GM12878 (cell line): ENCODE data around the gene SMARCAL1. TPM values are rescaled to one million over a fixed set of nuclear protein-coding genes. Genes with fewer than 3 reads are reported as not detected.

ENCODE experiments used
- ATAC-seq: fragments of 200-7000 bp; cut with Tn5 transposase; 3 replicates; pipeline ENCODE4 v1.9.1; 2020; ENCODE audit warnings: mild to moderate bottlenecking, moderate library complexity
- BruUV-seq: library from RNA; stranded (reverse); fragments of 400-500 nt; replicated peaks from 2 replicates; lab custom pipeline; 2021; lab: Mats Ljungman, UMichigan
- CTCF ChIA-PET: fragments of 300-600 bp; sonication (Branson Sonifier 250); formaldehyde crosslinking; extraction: SDS; loops from one replicate; lab custom pipeline; 2021; ENCODE audit warnings: inconsistent platforms; lab: Yijun Ruan, JAX
- POLR2A ChIA-PET: fragments of 350-600 bp; formaldehyde crosslinking; extraction: SDS; loops from one replicate; lab custom pipeline; 2021; ENCODE audit warnings: inconsistent platforms; lab: Charles Lee
- RAD21 ChIA-PET: fragments of 300-600 bp; sonication (Branson Sonifier 250); formaldehyde crosslinking; loops from one replicate; lab custom pipeline; 2023; ENCODE audit warnings: antibody characterized with exemption; ENCODE audit not compliant: unreplicated experiment; lab: Charles Lee
- SMC1A ChIA-PET: fragments of 300-600 bp; sonication (Branson Sonifier 250); formaldehyde crosslinking; loops from one replicate; lab custom pipeline; 2023; ENCODE audit not compliant: unreplicated experiment, uncharacterized antibody; lab: Charles Lee
- DNase-seq: peaks from one replicate; pipeline ENCODE4 v3.0.0-alpha.2; 2011; ENCODE audit warnings: low read depth, low spot score
- FAIRE-seq: peaks from 3 replicates; lab custom pipeline; 2011; peaks lifted over from hg19 to GRCh38; lab: Jason Lieb, UNC
- H2AFZ ChIP-seq: 2 replicates; pipeline ENCODE4 v1.6.0; 2011; ENCODE audit warnings: low read depth, low read length, control low read depth; ENCODE audit not compliant: control insufficient read depth
- H3K27ac ChIP-seq: 2 replicates; pipeline ENCODE4 v1.5.1; 2011; ENCODE audit warnings: control low read depth; ENCODE audit not compliant: control insufficient read depth, insufficient read depth
- H3K27me3 ChIP-seq, 2 experiments: replicated peaks in 1 of 2; 2 replicates each; pipeline versions ENCODE4 v1.6.0 to v1.6.1; 2011; ENCODE audit warnings: low read length in 1 of 2; ENCODE audit not compliant: control insufficient read depth in 2 of 2, insufficient read depth in 2 of 2
- H3K36me3 ChIP-seq, 2 experiments: 2 replicates each; pipeline ENCODE4 v1.5.1; 2011; ENCODE audit warnings: low read length in 1 of 2; ENCODE audit not compliant: control insufficient read depth in 2 of 2, insufficient read depth in 2 of 2
- H3K4me1 ChIP-seq: 2 replicates; pipeline ENCODE4 v1.6.1; 2011; ENCODE audit warnings: mild to moderate bottlenecking, low read length, moderate library complexity, mixed read lengths; ENCODE audit not compliant: control insufficient read depth, insufficient read depth
- H3K4me2 ChIP-seq: 2 replicates; pipeline ENCODE4 v1.6.0; 2011; ENCODE audit warnings: control low read depth; ENCODE audit not compliant: control insufficient read depth, insufficient read depth
- H3K4me3 ChIP-seq: fragments of 200-600 bp; sonication (generic); 2 replicates; pipeline ENCODE4 v1.5.1; 2016
- H3K79me2 ChIP-seq: 2 replicates; pipeline ENCODE4 v1.6.0; 2011; ENCODE audit warnings: low read length; ENCODE audit not compliant: control insufficient read depth, insufficient read depth
- H3K9ac ChIP-seq: 2 replicates; pipeline ENCODE4 v1.8.0; 2011; ENCODE audit warnings: low read length, control low read depth, mixed read lengths; ENCODE audit not compliant: control insufficient read depth, insufficient read depth
- H3K9me3 ChIP-seq: replicated peaks from 3 replicates; pipeline ENCODE4 v1.5.1; 2011; ENCODE audit warnings: mild to moderate bottlenecking, low read length; ENCODE audit not compliant: control insufficient read depth, insufficient read depth
- H4K20me1 ChIP-seq: 2 replicates; pipeline ENCODE4 v1.6.0; 2011; ENCODE audit not compliant: control insufficient read depth, insufficient read depth
- BRCA1 ChIP-seq: IDR thresholded peaks from 2 replicates; pipeline ENCODE4 v1.6.1; 2011; ENCODE audit warnings: low read depth, low read length, improper control_type of control experiment
- CHD1 ChIP-seq: IDR thresholded peaks from 2 replicates; pipeline ENCODE4 v1.6.1; 2012; ENCODE audit warnings: low read depth, low read length, improper control_type of control experiment
- IKZF2 ChIP-seq, 2 experiments: fragments of 450-650 bp; IDR thresholded peaks; 2 replicates each; pipeline ENCODE4 v1.6.1; 2017; ENCODE audit warnings: mild to moderate bottlenecking in 2 of 2, moderate library complexity in 2 of 2
- KAT2A ChIP-seq: conservative IDR thresholded peaks from 2 replicates; pipeline ENCODE4 v1.6.1; 2011; ENCODE audit warnings: low read depth, low read length; ENCODE audit not compliant: control insufficient read depth
- MYB ChIP-seq: fragments of 150-350 bp; IDR thresholded peaks from 2 replicates; pipeline ENCODE4 v1.6.1; 2014; ENCODE audit warnings: mild to moderate bottlenecking, low read depth, low read length, borderline replicate concordance
- NFYA ChIP-seq: IDR thresholded peaks from 2 replicates; pipeline ENCODE4 v1.6.1; 2011; ENCODE audit warnings: low read depth, mild to moderate bottlenecking, low read length, improper control_type of control experiment, borderline replicate concordance
- NR2C1 ChIP-seq: fragments of 450-650 bp; IDR thresholded peaks from 2 replicates; pipeline ENCODE4 v1.6.1; 2017; ENCODE audit warnings: antibody characterized with exemption, mild to moderate bottlenecking, moderate library complexity
- PAX8 ChIP-seq: fragments of 450-650 bp; IDR thresholded peaks from 2 replicates; pipeline ENCODE4 v1.6.1; 2017; ENCODE audit warnings: mild to moderate bottlenecking, moderate library complexity
- RBBP5 ChIP-seq: fragments of 200-600 bp; sonication (generic); conservative IDR thresholded peaks from 2 replicates; pipeline ENCODE4 v1.6.1; 2016
- SMARCA5 ChIP-seq: fragments of 450-650 bp; IDR thresholded peaks from 2 replicates; pipeline ENCODE4 v1.6.1; 2017; ENCODE audit warnings: mild to moderate bottlenecking
- SP1 ChIP-seq: IDR thresholded peaks from one replicate; pipeline ENCODE4 v1.6.1; 2011; ENCODE audit warnings: low read depth, low read length
- STAT3 ChIP-seq: IDR thresholded peaks from 2 replicates; pipeline ENCODE4 v1.6.1; 2011; ENCODE audit warnings: low read depth, low read length, improper control_type of control experiment
- ZNF207 ChIP-seq: fragments of 450-650 bp; IDR thresholded peaks from 2 replicates; pipeline ENCODE4 v1.6.1; 2014; ENCODE audit warnings: antibody characterized with exemption, mild to moderate bottlenecking, borderline replicate concordance
- ZNF217 ChIP-seq: fragments of 450-650 bp; IDR thresholded peaks from 2 replicates; pipeline ENCODE4 v1.6.1; 2017; ENCODE audit warnings: antibody characterized with exemption, mild to moderate bottlenecking
- ZNF622 ChIP-seq: fragments of 450-650 bp; IDR thresholded peaks from 2 replicates; pipeline ENCODE4 v1.6.1; 2017; ENCODE audit warnings: mild to moderate bottlenecking, inconsistent platforms
- WGBS: methylation state at CpG from one replicate; pipeline ENCODE4 v1.1.6; 2016; ENCODE audit warnings: low lambda C conversion rate; ENCODE audit not compliant: insufficient replicate concordance, insufficient coverage; ENCODE audit errors: missing lambda C conversion rate; 5-methylcytosine and 5-hydroxymethylcytosine counted together
- in situ Hi-C: fragments of 300-500 bp; cut with MboI; formaldehyde crosslinking; loops from 9 replicates; pipeline ENCODE4 v1.14.3; 2018; ENCODE audit warnings: mixed read lengths
- intact Hi-C: fragments of 100-400 bp; cut with micrococcal nuclease; formaldehyde crosslinking; loops from one replicate; pipeline ENCODE4 v1.14.2; 2022; ENCODE audit not compliant: unreplicated experiment
- polyA plus RNA-seq, 11 experiments: library from polyadenylated mRNA; depleted of rRNA in 4 of 11; unstranded in 6 of 11; stranded (reverse) in 5 of 11; fragments of >200 nt; fragmentation: Nextera tagmentation in 4 of 11; fragmentation: Illumina TruSeq in 1 of 11; extraction: Ambion mirVana in 4 of 11; extraction: Trizol in 1 of 11; gene quantifications; 1 replicate in 1 of 11; 2 replicates in 10 of 11; pipeline versions ENCODE4 v1.2.1 to v1.2.3, GENCODE V29; 2011 to 2016; ENCODE audit warnings: inconsistent platforms in 2 of 11, missing spikeins in 2 of 11, low read depth in 1 of 11
- total RNA-seq, 4 experiments: library from RNA; depleted of rRNA in 3 of 4; stranded (reverse); fragments of >200 nt in 3 of 4; fragmentation: Illumina TruSeq in 1 of 4; extraction: Trizol in 1 of 4; gene quantifications; 2 replicates each; pipeline versions ENCODE4 v1.2.1 to v1.2.3, GENCODE V29; 2013 to 2021
- TF ChIP-seq, protein P1 (sequence below): fragments of 450-650 bp; IDR thresholded peaks from 2 replicates; pipeline ENCODE4 v1.6.1; 2016; ENCODE audit warnings: mild to moderate bottlenecking, moderate library complexity, borderline replicate concordance
- TF ChIP-seq, protein P2 (sequence below): fragments of 450-650 bp; IDR thresholded peaks from 2 replicates; pipeline ENCODE4 v1.6.1; 2016; ENCODE audit warnings: mild to moderate bottlenecking
- TF ChIP-seq, protein P3 (sequence below): IDR thresholded peaks from 2 replicates; pipeline ENCODE4 v1.6.1; 2011; ENCODE audit warnings: low read depth, mild to moderate bottlenecking, low read length, moderate library complexity, borderline replicate concordance; ENCODE audit errors: extremely low read depth

The SMARCAL1 gene
- total and polyA plus RNA-seq, 10 of the 15 experiments (the other 5 are each of a cell fraction or from before 2014, with no cell fraction given): 10.8 to 32.9 (median 21.8) TPM

DNA sequence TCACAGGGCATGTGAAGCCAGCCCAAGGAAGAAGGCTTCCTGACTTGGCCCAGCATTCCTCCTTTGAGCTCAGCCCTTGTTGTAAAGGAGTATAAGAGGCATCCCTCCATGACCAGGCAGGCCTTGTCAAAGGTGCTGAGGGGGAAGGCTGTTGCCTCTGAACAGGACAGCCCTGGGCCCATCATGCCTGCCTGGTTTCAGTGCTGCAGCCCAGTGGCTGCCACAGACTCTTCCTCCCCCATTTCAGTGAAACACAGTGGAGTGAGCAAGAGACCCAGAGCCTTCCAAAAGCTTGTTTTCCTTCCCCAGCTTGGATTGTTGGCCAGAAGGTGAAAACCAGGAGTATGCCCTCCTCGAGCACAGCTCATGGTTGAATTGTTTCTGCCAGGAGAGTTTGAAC, 66.5 kb downstream of the SMARCAL1 start:
- no peak overlapping the region for H3K27ac ChIP-seq
- in situ Hi-C loops (no loop called here), intact Hi-C loops (no loop called here)
- ChIA-PET SMC1A (interaction anchor here (1.6 kb wide), 1 partner anchor 19 kb away, joined by 4 read pairs; the partner anchor contains the start of gene RPL37A), RAD21 (no interaction called here), POLR2A (interaction anchor here (1.6 to 1.7 kb wide), 2 partner anchors 13 to 19 kb away, joined by 5 to 7 read pairs; partner anchors contain the start of gene RPL37A), CTCF (interaction anchor here (0.5 to 1.1 kb wide), 2 partner anchors 12 to 952 kb away, joined by 3 to 4 read pairs; no protein-coding TSS in a partner anchor)
- DNase-seq (no peak), ATAC-seq (no peak), FAIRE-seq (no peak)
- H4K20me1 ChIP-seq: no peaks in the 10 kb centered on the region
- no peak for TF ChIP-seq ZNF217
- TF ChIP-seq STAT3: no peak
- TF ChIP-seq RBBP5: no peak
- no peak for TF ChIP-seq MYB
- TF ChIP-seq, protein P1, sequence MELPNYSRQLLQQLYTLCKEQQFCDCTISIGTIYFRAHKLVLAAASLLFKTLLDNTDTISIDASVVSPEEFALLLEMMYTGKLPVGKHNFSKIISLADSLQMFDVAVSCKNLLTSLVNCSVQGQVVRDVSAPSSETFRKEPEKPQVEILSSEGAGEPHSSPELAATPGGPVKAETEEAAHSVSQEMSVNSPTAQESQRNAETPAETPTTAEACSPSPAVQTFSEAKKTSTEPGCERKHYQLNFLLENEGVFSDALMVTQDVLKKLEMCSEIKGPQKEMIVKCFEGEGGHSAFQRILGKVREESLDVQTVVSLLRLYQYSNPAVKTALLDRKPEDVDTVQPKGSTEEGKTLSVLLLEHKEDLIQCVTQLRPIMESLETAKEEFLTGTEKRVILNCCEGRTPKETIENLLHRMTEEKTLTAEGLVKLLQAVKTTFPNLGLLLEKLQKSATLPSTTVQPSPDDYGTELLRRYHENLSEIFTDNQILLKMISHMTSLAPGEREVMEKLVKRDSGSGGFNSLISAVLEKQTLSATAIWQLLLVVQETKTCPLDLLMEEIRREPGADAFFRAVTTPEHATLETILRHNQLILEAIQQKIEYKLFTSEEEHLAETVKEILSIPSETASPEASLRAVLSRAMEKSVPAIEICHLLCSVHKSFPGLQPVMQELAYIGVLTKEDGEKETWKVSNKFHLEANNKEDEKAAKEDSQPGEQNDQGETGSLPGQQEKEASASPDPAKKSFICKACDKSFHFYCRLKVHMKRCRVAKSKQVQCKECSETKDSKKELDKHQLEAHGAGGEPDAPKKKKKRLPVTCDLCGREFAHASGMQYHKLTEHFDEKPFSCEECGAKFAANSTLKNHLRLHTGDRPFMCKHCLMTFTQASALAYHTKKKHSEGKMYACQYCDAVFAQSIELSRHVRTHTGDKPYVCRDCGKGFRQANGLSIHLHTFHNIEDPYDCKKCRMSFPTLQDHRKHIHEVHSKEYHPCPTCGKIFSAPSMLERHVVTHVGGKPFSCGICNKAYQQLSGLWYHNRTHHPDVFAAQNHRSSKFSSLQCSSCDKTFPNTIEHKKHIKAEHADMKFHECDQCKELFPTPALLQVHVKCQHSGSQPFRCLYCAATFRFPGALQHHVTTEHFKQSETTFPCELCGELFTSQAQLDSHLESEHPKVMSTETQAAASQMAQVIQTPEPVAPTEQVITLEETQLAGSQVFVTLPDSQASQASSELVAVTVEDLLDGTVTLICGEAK: no peak
- TF ChIP-seq KAT2A: no peak
- TF ChIP-seq ZNF207: no peak
- TF ChIP-seq NFYA: no peak
- no peak for TF ChIP-seq CHD1
- no peak for TF ChIP-seq NR2C1
- TF ChIP-seq BRCA1: no peak
- TF ChIP-seq, protein P2, sequence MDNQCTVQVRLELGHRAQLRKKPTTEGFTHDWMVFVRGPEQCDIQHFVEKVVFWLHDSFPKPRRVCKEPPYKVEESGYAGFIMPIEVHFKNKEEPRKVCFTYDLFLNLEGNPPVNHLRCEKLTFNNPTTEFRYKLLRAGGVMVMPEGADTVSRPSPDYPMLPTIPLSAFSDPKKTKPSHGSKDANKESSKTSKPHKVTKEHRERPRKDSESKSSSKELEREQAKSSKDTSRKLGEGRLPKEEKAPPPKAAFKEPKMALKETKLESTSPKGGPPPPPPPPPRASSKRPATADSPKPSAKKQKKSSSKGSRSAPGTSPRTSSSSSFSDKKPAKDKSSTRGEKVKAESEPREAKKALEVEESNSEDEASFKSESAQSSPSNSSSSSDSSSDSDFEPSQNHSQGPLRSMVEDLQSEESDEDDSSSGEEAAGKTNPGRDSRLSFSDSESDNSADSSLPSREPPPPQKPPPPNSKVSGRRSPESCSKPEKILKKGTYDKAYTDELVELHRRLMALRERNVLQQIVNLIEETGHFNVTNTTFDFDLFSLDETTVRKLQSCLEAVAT: no peak
- TF ChIP-seq SMARCA5: no peak
- no peak for TF ChIP-seq SP1
- no peak for TF ChIP-seq PAX8
- TF ChIP-seq, protein P3, sequence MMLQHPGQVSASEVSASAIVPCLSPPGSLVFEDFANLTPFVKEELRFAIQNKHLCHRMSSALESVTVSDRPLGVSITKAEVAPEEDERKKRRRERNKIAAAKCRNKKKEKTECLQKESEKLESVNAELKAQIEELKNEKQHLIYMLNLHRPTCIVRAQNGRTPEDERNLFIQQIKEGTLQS: no peak
- no peak for TF ChIP-seq IKZF2 (IDR thresholded peaks at IDR 0.05)
- TF ChIP-seq ZNF622: no peak
- no peaks in the 10 kb centered on the region for H3K9me3 ChIP-seq
- no peaks in the 10 kb centered on the region for H3K79me2 ChIP-seq
- WGBS: 47% methylated on average over 1 of the region's 1 CpG
- H3K36me3 ChIP-seq: peaks cover 2 to 4% of the 10 kb centered on the region in 2 experiments
- H3K4me1 ChIP-seq: peaks cover 8% of the 10 kb centered on the region
- no peaks in the 10 kb centered on the region for H3K27me3 ChIP-seq
- no peak overlapping the region for H3K9ac ChIP-seq
- H3K4me2 ChIP-seq: no peak overlapping the region
- H3K4me3 ChIP-seq: no peak overlapping the region
- no peak overlapping the region for H2AFZ ChIP-seq
- no TSS peak for BruUV-seq
